ENCODE data around the gene ITGB3BP.

Gene ITGB3BP

DNA sequence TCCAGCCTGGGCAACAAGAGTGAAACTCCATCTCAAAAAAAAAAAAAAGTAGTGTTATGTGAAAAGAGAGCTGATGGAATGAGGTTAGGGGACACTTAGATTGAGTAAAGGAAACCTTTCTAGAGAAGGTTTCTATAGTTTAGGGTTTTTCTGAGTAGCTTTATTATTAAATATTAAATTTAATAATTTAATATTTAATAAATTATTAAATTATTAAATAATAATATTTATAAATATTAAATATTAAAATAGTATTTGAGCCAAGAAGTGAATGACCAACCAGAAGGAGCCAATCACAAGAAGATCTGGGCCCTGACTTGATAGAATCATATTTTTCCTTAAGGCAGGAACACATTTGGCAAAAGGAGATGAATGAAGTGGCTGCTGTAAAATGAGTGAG is 104.9 kb downstream of the ITGB3BP start:
- Histone ChIP-seq H4K20me1 (ENCODE audit: insufficient read depth, low read length) (no peaks in the 10 kb centered on the region), H3K4me2 (ENCODE audit: low read length) (no peak overlapping the region), H3K79me2 (ENCODE audit: low read length) (no peaks in the 10 kb centered on the region), H3K4me1 (ENCODE audit: low read length) (no peaks in the 10 kb centered on the region), H3K27me3 (ENCODE audit: low read depth, low read length) (no peaks in the 10 kb centered on the region), H2AFZ (ENCODE audit: low read depth, low read length) (no peak overlapping the region), H3K9me3 (ENCODE audit: insufficient read depth, low read length) (no peaks in the 10 kb centered on the region), H3K9ac (ENCODE audit: low read length) (no peak overlapping the region), H3K27ac (ENCODE audit: low read length) (no peak overlapping the region), H3K36me3 (replicated peaks; ENCODE audit: low read depth, low read length) (no peaks in the 10 kb centered on the region), H3K4me3 (ENCODE audit: low read length) (no peak overlapping the region)
- TF ChIP-seq, protein P1, sequence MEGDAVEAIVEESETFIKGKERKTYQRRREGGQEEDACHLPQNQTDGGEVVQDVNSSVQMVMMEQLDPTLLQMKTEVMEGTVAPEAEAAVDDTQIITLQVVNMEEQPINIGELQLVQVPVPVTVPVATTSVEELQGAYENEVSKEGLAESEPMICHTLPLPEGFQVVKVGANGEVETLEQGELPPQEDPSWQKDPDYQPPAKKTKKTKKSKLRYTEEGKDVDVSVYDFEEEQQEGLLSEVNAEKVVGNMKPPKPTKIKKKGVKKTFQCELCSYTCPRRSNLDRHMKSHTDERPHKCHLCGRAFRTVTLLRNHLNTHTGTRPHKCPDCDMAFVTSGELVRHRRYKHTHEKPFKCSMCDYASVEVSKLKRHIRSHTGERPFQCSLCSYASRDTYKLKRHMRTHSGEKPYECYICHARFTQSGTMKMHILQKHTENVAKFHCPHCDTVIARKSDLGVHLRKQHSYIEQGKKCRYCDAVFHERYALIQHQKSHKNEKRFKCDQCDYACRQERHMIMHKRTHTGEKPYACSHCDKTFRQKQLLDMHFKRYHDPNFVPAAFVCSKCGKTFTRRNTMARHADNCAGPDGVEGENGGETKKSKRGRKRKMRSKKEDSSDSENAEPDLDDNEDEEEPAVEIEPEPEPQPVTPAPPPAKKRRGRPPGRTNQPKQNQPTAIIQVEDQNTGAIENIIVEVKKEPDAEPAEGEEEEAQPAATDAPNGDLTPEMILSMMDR (IDR thresholded peaks at IDR 0.05; ENCODE audit: low read depth, low read length): no peak
- TF ChIP-seq EZH2phosphoT487 (IDR thresholded peaks at IDR 0.05; ENCODE audit: low read depth): no peak

DNA sequence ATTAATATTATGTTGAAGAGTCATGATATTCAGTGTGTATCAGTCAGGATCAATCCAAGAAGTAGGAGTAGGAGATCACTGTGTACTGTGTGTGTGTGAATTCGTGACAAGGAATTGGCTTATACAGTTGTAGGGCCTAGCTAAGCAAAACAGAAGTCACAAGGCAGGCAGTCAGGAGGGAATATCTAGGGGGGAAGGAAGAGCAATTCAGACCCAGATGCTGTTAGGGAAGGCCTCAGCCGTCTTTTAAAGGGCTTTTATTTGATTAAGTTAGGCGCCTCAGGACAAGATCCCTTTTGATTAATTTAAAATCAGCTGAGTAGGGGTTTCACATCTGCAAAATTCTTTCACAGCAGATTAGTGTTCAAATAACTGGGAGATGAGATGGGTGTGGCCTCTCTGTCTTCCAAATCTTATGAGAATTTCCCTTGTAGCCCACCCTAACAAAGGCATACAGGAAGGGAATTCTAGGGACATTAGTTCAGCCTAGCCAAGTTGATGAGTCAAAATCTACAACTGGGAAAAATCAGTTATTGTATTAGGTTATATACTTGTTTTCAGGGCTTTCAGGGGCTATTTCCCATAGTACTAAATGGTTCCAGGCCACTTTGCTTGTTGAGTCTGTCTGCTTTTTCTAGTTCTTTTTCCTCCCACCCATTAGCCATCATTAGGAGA is 108.2 kb downstream of the ITGB3BP start:
- H3K79me2 ChIP-seq (ENCODE audit: low read length): no peaks in the 10 kb centered on the region
- no peak overlapping the region for H3K4me3 ChIP-seq (ENCODE audit: low read length)
- no peak for TF ChIP-seq EZH2phosphoT487 (IDR thresholded peaks at IDR 0.05; ENCODE audit: low read depth)
- TF ChIP-seq, protein P1 (IDR thresholded peaks at IDR 0.05; ENCODE audit: low read depth, low read length): no peak
- H4K20me1 ChIP-seq (ENCODE audit: insufficient read depth, low read length): no peaks in the 10 kb centered on the region
- H3K27ac ChIP-seq (ENCODE audit: low read length): no peak overlapping the region
- no peaks in the 10 kb centered on the region for H3K4me1 ChIP-seq (ENCODE audit: low read length)
- H3K36me3 ChIP-seq (replicated peaks; ENCODE audit: low read depth, low read length): no peaks in the 10 kb centered on the region
- no peaks in the 10 kb centered on the region for H3K9me3 ChIP-seq (ENCODE audit: insufficient read depth, low read length)
- no peak overlapping the region for H3K4me2 ChIP-seq (ENCODE audit: low read length)
- H3K27me3 ChIP-seq (ENCODE audit: low read depth, low read length): no peaks in the 10 kb centered on the region
- no peak overlapping the region for H3K9ac ChIP-seq (ENCODE audit: low read length)
- H2AFZ ChIP-seq (ENCODE audit: low read depth, low read length): no peak overlapping the region

DNA sequence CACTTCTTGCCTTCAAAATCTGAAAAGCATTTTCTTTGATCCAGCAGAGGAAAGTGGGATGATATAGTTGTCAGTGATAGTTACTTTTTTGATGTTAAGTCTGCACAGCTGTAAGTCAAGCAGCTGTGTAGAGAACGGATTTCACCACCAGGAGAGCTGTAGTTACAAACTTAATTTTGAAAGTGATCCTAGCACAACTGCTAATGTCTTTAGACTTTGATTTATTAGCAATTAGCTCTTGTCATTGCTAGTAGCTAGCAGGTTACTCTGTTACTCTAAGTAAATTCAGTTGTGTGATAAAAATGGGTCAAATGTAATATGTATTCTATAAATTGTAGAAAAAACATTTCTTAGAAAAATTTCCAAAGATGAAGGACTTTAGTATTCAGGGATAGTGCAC is 109.6 kb downstream of the ITGB3BP start:
- no peaks in the 10 kb centered on the region for H3K9me3 ChIP-seq (ENCODE audit: insufficient read depth, low read length)
- H3K27me3 ChIP-seq (ENCODE audit: low read depth, low read length): no peaks in the 10 kb centered on the region
- H3K79me2 ChIP-seq (ENCODE audit: low read length): no peaks in the 10 kb centered on the region
- H3K27ac ChIP-seq (ENCODE audit: low read length): no peak overlapping the region
- no peaks in the 10 kb centered on the region for H3K36me3 ChIP-seq (replicated peaks; ENCODE audit: low read depth, low read length)
- H3K4me3 ChIP-seq (ENCODE audit: low read length): no peak overlapping the region
- H2AFZ ChIP-seq (ENCODE audit: low read depth, low read length): no peak overlapping the region
- H3K4me2 ChIP-seq (ENCODE audit: low read length): no peak overlapping the region
- no peaks in the 10 kb centered on the region for H3K4me1 ChIP-seq (ENCODE audit: low read length)
- no peak overlapping the region for H3K9ac ChIP-seq (ENCODE audit: low read length)
- TF ChIP-seq EZH2phosphoT487 (IDR thresholded peaks at IDR 0.05; ENCODE audit: low read depth): no peak
- TF ChIP-seq, protein P1 (IDR thresholded peaks at IDR 0.05; ENCODE audit: low read depth, low read length): no peak
- no peaks in the 10 kb centered on the region for H4K20me1 ChIP-seq (ENCODE audit: insufficient read depth, low read length)

DNA sequence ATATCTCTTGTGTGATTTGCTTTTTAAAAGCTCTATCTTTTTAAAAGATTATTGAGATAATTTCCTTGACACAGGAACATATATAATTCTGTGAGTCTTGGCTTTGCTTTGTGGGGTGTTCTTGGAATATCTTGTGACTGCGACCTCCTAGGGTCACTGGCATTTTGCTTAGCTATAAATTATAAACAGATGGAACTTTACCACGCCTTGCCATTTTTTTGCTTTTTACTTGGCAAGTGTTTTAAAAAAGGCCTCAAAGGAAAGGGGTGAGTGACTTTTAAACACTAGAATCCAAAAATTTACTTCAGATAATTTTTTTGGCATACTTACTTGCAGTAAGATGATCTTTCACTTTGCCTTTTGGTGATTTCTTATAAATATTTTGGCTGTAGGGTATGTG is 112.0 kb downstream of the ITGB3BP start:
- Histone ChIP-seq H3K9ac (ENCODE audit: low read length) (no peak overlapping the region), H3K4me3 (ENCODE audit: low read length) (no peak overlapping the region), H3K79me2 (ENCODE audit: low read length) (no peaks in the 10 kb centered on the region), H3K36me3 (replicated peaks; ENCODE audit: low read depth, low read length) (peaks cover 3% of the 10 kb centered on the region), H4K20me1 (ENCODE audit: insufficient read depth, low read length) (no peaks in the 10 kb centered on the region), H2AFZ (ENCODE audit: low read depth, low read length) (no peak overlapping the region), H3K4me1 (ENCODE audit: low read length) (no peaks in the 10 kb centered on the region), H3K27ac (ENCODE audit: low read length) (no peak overlapping the region), H3K9me3 (ENCODE audit: insufficient read depth, low read length) (no peaks in the 10 kb centered on the region), H3K4me2 (ENCODE audit: low read length) (no peak overlapping the region), H3K27me3 (ENCODE audit: low read depth, low read length) (no peaks in the 10 kb centered on the region)
- TF ChIP-seq, protein P1 (IDR thresholded peaks at IDR 0.05; ENCODE audit: low read depth, low read length): no peak
- no peak for TF ChIP-seq EZH2phosphoT487 (IDR thresholded peaks at IDR 0.05; ENCODE audit: low read depth)
